Measurements from ENCODE around the gene RHOF.
"Not testable (repeated sequence)": the region's sequence is repeated elsewhere in the genome, so short reads cannot be mapped to it uniquely, and the experiment has no call there.

RHOF gene

GRCh38 chr12:121748218-121748570, 45.3 kb downstream of the RHOF start:
- FAIRE-seq: no peak
- no peak for TF ChIP-seq POLR2A (IDR thresholded peaks at IDR 0.05; ENCODE audit: low read depth, low read length)
- TF ChIP-seq POLR2AphosphoS5 (IDR thresholded peaks at IDR 0.05; ENCODE audit: low read depth, low read length): no peak
- TF ChIP-seq TAF1 (IDR thresholded peaks at IDR 0.05; ENCODE audit: borderline replicate concordance, low read depth, low read length): no peak
- DNase-seq (ENCODE audit: insufficient read length): no peak

GRCh38 chr12:121745545-121745944, 47.9 kb downstream of the RHOF start:
- not testable (repeated sequence) for FAIRE-seq; DNase-seq (ENCODE audit: insufficient read length)

GRCh38 chr12:121741743-121742142, 51.7 kb downstream of the RHOF start:
- no peak for DNase-seq (ENCODE audit: insufficient read length)
- no peak for TF ChIP-seq POLR2A (IDR thresholded peaks at IDR 0.05; ENCODE audit: low read depth, low read length)
- no peak for TF ChIP-seq POLR2AphosphoS5 (IDR thresholded peaks at IDR 0.05; ENCODE audit: low read depth, low read length)
- no peak for TF ChIP-seq TAF1 (IDR thresholded peaks at IDR 0.05; ENCODE audit: borderline replicate concordance, low read depth, low read length)
- no peak for FAIRE-seq

GRCh38 chr12:121740847-121741246, 52.6 kb downstream of the RHOF start:
- FAIRE-seq (no peak), DNase-seq (ENCODE audit: insufficient read length) (no peak)
- TF ChIP-seq TAF1 (IDR thresholded peaks at IDR 0.05; ENCODE audit: borderline replicate concordance, low read depth, low read length): no peak

- FAIRE-seq: no peak
- no peak for DNase-seq (ENCODE audit: insufficient read length)
- TF ChIP-seq POLR2AphosphoS5 (IDR thresholded peaks at IDR 0.05; ENCODE audit: low read depth, low read length) (no peak), TAF1 (IDR thresholded peaks at IDR 0.05; ENCODE audit: borderline replicate concordance, low read depth, low read length) (no peak), POLR2A (IDR thresholded peaks at IDR 0.05; ENCODE audit: low read depth, low read length) (no peak)
Measured at GRCh38 chr12:121738340-121738858, 55.1 kb downstream of the RHOF start.

- TF ChIP-seq POLR2A (IDR thresholded peaks at IDR 0.05; ENCODE audit: low read depth, low read length): no peak
- TF ChIP-seq TAF1 (IDR thresholded peaks at IDR 0.05; ENCODE audit: borderline replicate concordance, low read depth, low read length): no peak
- TF ChIP-seq POLR2AphosphoS5 (IDR thresholded peaks at IDR 0.05; ENCODE audit: low read depth, low read length): no peak
- no peak for DNase-seq (ENCODE audit: insufficient read length)
- no peak for FAIRE-seq
Measured at GRCh38 chr12:121733849-121734248, 59.6 kb downstream of the RHOF start.

- no peak for DNase-seq (ENCODE audit: insufficient read length)
- TF ChIP-seq TAF1 (IDR thresholded peaks at IDR 0.05; ENCODE audit: borderline replicate concordance, low read depth, low read length): no peak
- no peak for FAIRE-seq
Measured at GRCh38 chr12:121731473-121731872, 62.0 kb downstream of the RHOF start.

- no peak for FAIRE-seq
- TF ChIP-seq TAF1 (IDR thresholded peaks at IDR 0.05; ENCODE audit: borderline replicate concordance, low read depth, low read length) (no peak), POLR2A (IDR thresholded peaks at IDR 0.05; ENCODE audit: low read depth, low read length) (no peak), POLR2AphosphoS5 (IDR thresholded peaks at IDR 0.05; ENCODE audit: low read depth, low read length) (no peak)
Measured at GRCh38 chr12:121729021-121729420, 64.5 kb downstream of the RHOF start.

More at GRCh38 chr12:121729021-121729420, 64.5 kb downstream of the RHOF start:
- no peak for DNase-seq (ENCODE audit: insufficient read length)

Data from GM12892 (cell line).